NB4 (cell line): ENCODE measurements around the gene LPCAT1.

ENCODE experiments used
- DNase-seq: peaks from one replicate; pipeline ENCODE4 v3.0.0; 2010; ENCODE audit warnings: low read depth
- H3K4me3 ChIP-seq: one replicate; pipeline ENCODE4 v1.5.1; 2011; ENCODE audit warnings: mild to moderate bottlenecking, low read depth, low read length, moderate library complexity
- MYC ChIP-seq: IDR thresholded peaks from 2 replicates; pipeline ENCODE4 v1.6.1; 2011; ENCODE audit warnings: low read depth, low read length
- POLR2A ChIP-seq: IDR thresholded peaks from 2 replicates; pipeline ENCODE4 v1.6.1; 2011; ENCODE audit warnings: mild to moderate bottlenecking; ENCODE audit not compliant: insufficient read length; ENCODE audit errors: extremely low read depth
- TF ChIP-seq, protein P1 (sequence below): IDR thresholded peaks from 2 replicates; pipeline ENCODE4 v1.6.1; 2011; ENCODE audit warnings: low read depth, low read length
- TF ChIP-seq, protein P2 (sequence below): IDR thresholded peaks from one replicate; pipeline ENCODE4 v1.5.1; 2012; ENCODE audit warnings: low read depth, low read length

Gene LPCAT1

DNA sequence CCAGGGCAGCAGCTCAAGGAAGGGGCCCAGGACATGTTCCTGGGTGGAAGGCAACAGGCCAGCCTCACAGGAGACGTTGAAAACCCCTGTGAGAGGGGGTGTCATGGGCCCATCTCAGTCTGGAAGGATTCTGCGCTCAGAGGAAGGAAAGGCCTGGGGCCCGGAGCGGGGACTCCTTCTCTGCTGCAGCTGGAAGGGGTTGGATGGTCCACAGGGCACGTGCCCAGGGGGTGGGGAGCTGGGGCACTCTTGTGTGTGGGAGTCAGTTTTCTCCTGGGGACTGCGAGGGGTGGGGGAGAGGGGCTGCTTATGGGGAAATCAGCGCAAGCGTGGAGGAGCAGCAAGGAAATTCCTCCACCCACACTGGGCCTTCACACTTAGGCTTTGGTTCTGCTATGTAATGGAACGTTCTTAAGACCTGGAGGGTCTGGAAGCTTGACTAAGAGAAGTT is 2.9 kb upstream of the LPCAT1 start:
- no peak for DNase-seq
- TF ChIP-seq POLR2A, result no peak
- TF ChIP-seq, protein P1, sequence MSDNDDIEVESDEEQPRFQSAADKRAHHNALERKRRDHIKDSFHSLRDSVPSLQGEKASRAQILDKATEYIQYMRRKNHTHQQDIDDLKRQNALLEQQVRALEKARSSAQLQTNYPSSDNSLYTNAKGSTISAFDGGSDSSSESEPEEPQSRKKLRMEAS, result no peak
- TF ChIP-seq MYC, result no peak
- TF ChIP-seq, protein P2, sequence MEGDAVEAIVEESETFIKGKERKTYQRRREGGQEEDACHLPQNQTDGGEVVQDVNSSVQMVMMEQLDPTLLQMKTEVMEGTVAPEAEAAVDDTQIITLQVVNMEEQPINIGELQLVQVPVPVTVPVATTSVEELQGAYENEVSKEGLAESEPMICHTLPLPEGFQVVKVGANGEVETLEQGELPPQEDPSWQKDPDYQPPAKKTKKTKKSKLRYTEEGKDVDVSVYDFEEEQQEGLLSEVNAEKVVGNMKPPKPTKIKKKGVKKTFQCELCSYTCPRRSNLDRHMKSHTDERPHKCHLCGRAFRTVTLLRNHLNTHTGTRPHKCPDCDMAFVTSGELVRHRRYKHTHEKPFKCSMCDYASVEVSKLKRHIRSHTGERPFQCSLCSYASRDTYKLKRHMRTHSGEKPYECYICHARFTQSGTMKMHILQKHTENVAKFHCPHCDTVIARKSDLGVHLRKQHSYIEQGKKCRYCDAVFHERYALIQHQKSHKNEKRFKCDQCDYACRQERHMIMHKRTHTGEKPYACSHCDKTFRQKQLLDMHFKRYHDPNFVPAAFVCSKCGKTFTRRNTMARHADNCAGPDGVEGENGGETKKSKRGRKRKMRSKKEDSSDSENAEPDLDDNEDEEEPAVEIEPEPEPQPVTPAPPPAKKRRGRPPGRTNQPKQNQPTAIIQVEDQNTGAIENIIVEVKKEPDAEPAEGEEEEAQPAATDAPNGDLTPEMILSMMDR, result no peak
- no peak overlapping the region for H3K4me3 ChIP-seq

DNA sequence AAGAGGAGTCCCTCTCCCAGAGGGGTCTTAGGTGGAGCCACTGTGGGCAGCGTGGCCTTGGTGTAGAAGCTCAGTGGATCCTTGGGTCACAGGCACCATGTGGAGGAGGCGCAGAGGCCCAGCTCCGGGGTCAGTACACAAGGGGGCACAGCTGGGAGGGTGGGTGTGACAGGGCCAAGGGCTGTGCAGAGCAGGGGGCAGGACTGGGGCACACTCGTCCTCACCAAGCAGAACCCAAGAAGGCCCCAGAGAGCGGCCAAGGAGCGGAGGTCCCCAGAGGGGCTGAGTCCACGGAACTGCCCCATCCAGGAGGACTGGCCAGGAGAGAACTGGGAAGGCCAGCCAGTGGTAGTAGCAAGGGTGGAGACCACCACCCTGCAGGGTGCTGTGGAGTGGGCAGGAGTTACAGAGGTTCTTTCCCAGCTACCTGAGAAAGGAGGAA is 2.5 kb upstream of the LPCAT1 start:
- H3K4me3 ChIP-seq, result no peak overlapping the region
- DNase-seq, result no peak
- TF ChIP-seq MYC, result no peak

DNA sequence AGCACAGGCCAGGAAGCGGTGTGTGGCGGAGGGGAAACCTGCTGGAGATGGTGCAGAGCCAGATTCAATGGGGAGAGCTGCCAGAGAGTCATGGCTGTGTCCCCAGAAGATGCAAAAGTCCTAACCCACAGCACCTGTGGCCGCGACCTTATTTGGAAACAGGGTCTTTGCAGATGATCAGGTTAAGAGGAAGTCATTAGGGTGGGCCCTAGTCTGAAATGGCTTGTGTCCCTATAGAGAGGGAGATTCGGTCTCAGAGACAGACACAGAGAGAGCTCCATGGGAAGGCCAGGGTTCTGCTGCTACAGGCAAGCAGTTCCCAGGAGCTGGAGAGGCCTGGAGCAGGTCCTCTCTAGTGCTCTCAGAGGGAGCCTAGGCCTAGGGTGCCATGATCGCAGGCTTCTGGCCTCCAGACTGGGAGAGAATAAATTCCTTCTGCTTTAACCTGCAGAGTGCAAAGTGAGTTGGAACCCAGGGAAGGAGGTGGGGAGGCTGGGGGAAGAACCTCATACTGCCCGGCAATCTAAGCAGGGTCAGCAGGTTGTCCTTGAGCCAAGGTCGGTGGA is 1.9 kb upstream of the LPCAT1 start:
- H3K4me3 ChIP-seq, result no peak overlapping the region
- DNase-seq, result no peak
- TF ChIP-seq, protein P2, result no peak
- TF ChIP-seq MYC, result no peak
- TF ChIP-seq, protein P1, result no peak
- TF ChIP-seq POLR2A, result no peak

DNA sequence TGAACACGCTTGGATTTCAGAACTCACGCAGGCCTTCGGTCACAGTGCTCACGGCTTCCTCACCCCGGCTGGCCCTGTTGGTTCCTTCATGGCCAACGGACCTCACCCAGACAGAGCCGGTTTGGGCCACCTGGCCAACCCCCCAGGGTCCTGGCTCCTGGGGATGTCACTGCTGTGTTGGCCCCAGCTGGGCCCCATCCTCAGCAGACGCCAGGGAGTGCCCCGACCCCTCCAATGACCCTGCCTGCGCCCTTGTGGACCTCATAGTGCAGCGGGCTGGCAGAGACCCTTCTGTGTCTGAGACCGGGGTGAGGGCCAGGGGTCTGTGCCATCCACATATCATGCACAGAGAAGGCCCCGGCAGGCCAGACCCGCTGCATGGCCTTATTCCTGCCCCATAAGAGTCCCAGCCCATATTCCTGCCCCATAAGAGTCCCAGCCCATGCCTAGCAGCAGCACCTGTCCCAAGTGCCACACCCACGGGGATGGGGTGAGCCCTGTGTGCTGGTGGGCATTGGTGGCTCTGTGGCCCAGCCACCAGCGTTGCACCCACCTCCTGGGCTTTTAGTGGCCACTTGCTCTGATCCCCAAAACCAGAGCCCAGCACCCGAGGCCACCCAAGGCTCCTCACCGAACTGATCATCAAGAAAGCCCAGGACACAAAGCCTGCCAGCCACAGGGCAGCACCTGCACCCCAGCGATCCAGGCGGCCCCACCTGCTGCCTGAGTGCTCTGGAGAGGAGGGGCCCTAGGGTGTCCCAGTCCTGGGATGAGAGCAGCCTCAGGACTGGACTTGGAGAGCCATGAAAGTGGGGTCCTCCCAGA is 1.3 kb upstream of the LPCAT1 start:
- TF ChIP-seq, protein P1, result no peak
- TF ChIP-seq, protein P2, result no peak
- TF ChIP-seq MYC, result no peak
- no peak for TF ChIP-seq POLR2A
- DNase-seq, result no peak
- H3K4me3 ChIP-seq, result no peak overlapping the region

DNA sequence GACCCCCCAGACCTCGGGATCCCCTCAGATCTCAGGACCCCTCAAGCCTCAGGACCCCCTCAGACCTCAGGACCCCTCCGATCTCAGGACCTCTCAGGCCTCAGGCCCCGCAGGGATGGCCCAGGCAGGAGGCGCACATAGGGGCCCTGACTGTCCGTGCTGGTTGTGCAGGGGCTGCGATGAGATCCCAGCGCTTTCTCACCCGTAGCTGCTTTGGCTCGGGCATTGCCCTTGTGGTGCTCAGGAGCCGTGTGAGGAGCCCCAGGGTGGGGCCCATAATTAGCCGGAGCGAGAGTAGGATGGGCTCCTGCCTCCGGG is 680 bp upstream of the LPCAT1 start:
- TF ChIP-seq, protein P2, result no peak
- TF ChIP-seq, protein P1, result no peak

DNA sequence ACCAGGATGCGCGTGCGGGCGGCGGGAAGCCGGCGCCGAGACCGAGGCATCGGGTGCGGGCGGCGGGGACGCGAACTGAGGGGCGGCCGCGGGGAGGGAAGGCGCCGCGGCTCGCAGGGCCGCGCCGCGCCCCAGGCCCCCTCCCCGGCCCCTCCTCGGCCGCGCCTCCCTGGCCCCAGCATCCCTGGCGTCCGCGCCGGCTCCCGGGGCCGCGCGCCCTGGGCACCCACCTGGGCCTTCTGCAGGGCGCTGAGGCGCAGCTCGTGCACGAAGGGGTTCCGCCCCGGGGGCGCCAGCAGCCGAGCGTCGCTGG is 324 bp downstream of the LPCAT1 start:
- DNase-seq, result no peak
- TF ChIP-seq, protein P1, result no peak
- TF ChIP-seq, protein P2, result no peak
- TF ChIP-seq MYC (no peak), POLR2A (no peak)
- H3K4me3 ChIP-seq, result peak overlapping the region; percentile 62

More for the DNA sequence above, 680 bp upstream of the LPCAT1 start:
- DNase-seq, result no peak
- H3K4me3 ChIP-seq, result peak overlapping the region; percentile 25
